Smooth muscle cell (in vitro differentiated cells): ENCODE data around the gene LIN52. TPM values are rescaled to one million over a fixed set of nuclear protein-coding genes. Genes with fewer than 3 reads are reported as not detected.

ENCODE experiments used
- DNase-seq: peaks from one replicate; lab custom pipeline; 2025; ENCODE audit not compliant: unreplicated experiment; lab: John Stamatoyannopoulos, UW
- H2AFZ ChIP-seq: fragments of 200-600 bp; sonication (generic); 2 replicates; pipeline ENCODE4 v1.6.0; 2016; ENCODE audit warnings: antibody characterized with exemption, low read depth, mild to moderate bottlenecking
- H3F3A ChIP-seq: fragments of 200-600 bp; sonication (generic); 2 replicates; pipeline ENCODE4 v1.6.0; 2017; ENCODE audit warnings: antibody characterized with exemption, low read depth
- H3K27ac ChIP-seq: fragments of 200-600 bp; sonication (generic); 2 replicates; pipeline ENCODE4 v1.5.1; 2016; ENCODE audit warnings: low read depth, mild to moderate bottlenecking
- H3K27me3 ChIP-seq: fragments of 200-600 bp; sonication (generic); 2 replicates; pipeline ENCODE4 v1.6.1; 2016; ENCODE audit warnings: low read depth, mild to moderate bottlenecking
- H3K36me3 ChIP-seq: fragments of 200-600 bp; sonication (generic); 2 replicates; pipeline ENCODE4 v1.5.1; 2016; ENCODE audit warnings: low read depth
- H3K4me1 ChIP-seq: fragments of 200-600 bp; sonication (generic); 2 replicates; pipeline ENCODE4 v1.5.1; 2016; ENCODE audit warnings: low read depth
- H3K4me2 ChIP-seq: fragments of 200-600 bp; sonication (generic); 2 replicates; pipeline ENCODE4 v1.6.0; 2016; ENCODE audit warnings: mild to moderate bottlenecking
- H3K4me3 ChIP-seq: fragments of 200-600 bp; sonication (generic); 2 replicates; pipeline ENCODE4 v1.5.1; 2016; ENCODE audit warnings: mild to moderate bottlenecking
- H3K79me2 ChIP-seq: fragments of 200-600 bp; sonication (generic); 2 replicates; pipeline ENCODE4 v1.6.0; 2016; ENCODE audit warnings: low read depth, mild to moderate bottlenecking
- H3K9ac ChIP-seq: fragments of 200-600 bp; sonication (generic); 2 replicates; pipeline ENCODE4 v1.6.0; 2016; ENCODE audit warnings: low read depth
- H3K9me3 ChIP-seq: fragments of 200-600 bp; sonication (generic); replicated peaks from 2 replicates; pipeline ENCODE4 v1.5.1; 2016; ENCODE audit warnings: low read depth
- H4K20me1 ChIP-seq: fragments of 200-600 bp; sonication (generic); 2 replicates; pipeline ENCODE4 v1.6.0; 2016; ENCODE audit warnings: low read depth
- WGBS: methylation state at CpG from one replicate; pipeline ENCODE4 v1.1.7; 2016; ENCODE audit warnings: low lambda C conversion rate; 5-methylcytosine and 5-hydroxymethylcytosine counted together
- polyA plus RNA-seq: library from polyadenylated mRNA; unstranded; fragments of >200 nt; fragmentation: Nextera tagmentation; extraction: Ambion mirVana; gene quantifications from 2 replicates; pipeline ENCODE4 v1.2.1, GENCODE V29; 2016
- total RNA-seq: library from RNA; depleted of rRNA; stranded (reverse); fragments of >200 nt; gene quantifications from 2 replicates; pipeline ENCODE4 v1.2.3, GENCODE V29; 2014
- TF ChIP-seq, protein P1 (sequence below): fragments of 200-600 bp; sonication (generic); IDR thresholded peaks from 2 replicates; pipeline ENCODE4 v1.5.1; 2017; ENCODE audit warnings: borderline replicate concordance, mild to moderate bottlenecking, antibody characterized with exemption; ENCODE audit not compliant: insufficient read depth, poor library complexity, severe bottlenecking

The LIN52 gene
- total and polyA plus RNA-seq, 2 experiments from 2014 or later: 16.1 to 17.8 TPM

DNA sequence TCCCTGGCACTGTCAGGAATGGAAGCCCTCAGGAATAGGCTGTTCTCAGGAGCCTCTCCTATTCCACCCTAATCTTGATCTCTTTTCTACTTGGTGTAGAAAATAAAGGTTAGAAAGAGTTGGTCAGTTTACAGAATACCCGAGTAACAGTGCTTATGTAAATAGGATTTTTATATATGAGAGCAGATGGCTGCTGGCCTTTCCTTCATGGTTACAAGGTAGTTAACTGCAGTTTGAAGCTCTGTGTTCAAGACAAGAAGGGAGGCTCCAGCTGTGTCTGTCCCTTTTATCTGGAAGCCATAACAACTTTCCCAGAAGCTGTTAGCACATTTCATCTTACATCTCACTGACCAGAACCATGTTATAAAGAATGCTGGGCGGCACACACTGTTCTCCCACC, 42.5 kb upstream of the LIN52 start:
- Histone ChIP-seq H4K20me1 (no peaks in the 10 kb centered on the region), H3K4me2 (no peak overlapping the region), H3K27ac (no peak overlapping the region), H3F3A (no peaks in the 10 kb centered on the region), H3K9ac (no peak overlapping the region), H3K9me3 (no peaks in the 10 kb centered on the region), H3K4me1 (no peaks in the 10 kb centered on the region), H3K27me3 (no peaks in the 10 kb centered on the region), H3K79me2 (no peaks in the 10 kb centered on the region), H2AFZ (no peak overlapping the region), H3K36me3 (no peaks in the 10 kb centered on the region), H3K4me3 (no peak overlapping the region)
- TF ChIP-seq, protein P1, sequence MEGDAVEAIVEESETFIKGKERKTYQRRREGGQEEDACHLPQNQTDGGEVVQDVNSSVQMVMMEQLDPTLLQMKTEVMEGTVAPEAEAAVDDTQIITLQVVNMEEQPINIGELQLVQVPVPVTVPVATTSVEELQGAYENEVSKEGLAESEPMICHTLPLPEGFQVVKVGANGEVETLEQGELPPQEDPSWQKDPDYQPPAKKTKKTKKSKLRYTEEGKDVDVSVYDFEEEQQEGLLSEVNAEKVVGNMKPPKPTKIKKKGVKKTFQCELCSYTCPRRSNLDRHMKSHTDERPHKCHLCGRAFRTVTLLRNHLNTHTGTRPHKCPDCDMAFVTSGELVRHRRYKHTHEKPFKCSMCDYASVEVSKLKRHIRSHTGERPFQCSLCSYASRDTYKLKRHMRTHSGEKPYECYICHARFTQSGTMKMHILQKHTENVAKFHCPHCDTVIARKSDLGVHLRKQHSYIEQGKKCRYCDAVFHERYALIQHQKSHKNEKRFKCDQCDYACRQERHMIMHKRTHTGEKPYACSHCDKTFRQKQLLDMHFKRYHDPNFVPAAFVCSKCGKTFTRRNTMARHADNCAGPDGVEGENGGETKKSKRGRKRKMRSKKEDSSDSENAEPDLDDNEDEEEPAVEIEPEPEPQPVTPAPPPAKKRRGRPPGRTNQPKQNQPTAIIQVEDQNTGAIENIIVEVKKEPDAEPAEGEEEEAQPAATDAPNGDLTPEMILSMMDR: no peak
- WGBS: 47% methylated on average over 2 of the region's 2 CpGs
- no peak for DNase-seq

DNA sequence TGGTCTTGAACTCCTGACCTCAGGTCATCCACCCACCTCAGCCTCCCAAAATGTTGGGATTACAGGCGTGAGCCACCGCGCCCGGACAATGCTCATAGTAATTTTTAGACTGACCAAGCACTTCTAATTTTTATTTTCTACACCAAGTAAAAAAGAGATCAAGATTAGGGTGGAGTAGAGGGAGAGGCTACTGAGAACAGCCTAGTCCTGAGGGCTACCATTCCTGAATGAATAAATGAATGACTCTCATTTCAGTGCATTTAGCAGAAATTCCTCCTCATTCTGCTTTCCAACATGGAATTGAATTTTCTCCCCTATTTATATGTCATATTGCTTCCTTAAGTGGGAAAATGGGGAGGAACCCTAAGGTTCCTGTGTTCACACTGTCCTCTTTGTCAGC, 39.2 kb upstream of the LIN52 start:
- Histone ChIP-seq H3K4me2 (no peak overlapping the region), H3K4me1 (no peaks in the 10 kb centered on the region), H3K4me3 (no peak overlapping the region), H4K20me1 (no peaks in the 10 kb centered on the region), H3K27ac (no peak overlapping the region), H3K36me3 (no peaks in the 10 kb centered on the region), H3K27me3 (no peaks in the 10 kb centered on the region), H2AFZ (no peak overlapping the region), H3F3A (no peaks in the 10 kb centered on the region), H3K9ac (no peak overlapping the region), H3K79me2 (no peaks in the 10 kb centered on the region), H3K9me3 (no peaks in the 10 kb centered on the region)
- no peak for DNase-seq
- 100% methylated on average over 4 of the region's 4 CpGs for WGBS
- TF ChIP-seq, protein P1: no peak

DNA sequence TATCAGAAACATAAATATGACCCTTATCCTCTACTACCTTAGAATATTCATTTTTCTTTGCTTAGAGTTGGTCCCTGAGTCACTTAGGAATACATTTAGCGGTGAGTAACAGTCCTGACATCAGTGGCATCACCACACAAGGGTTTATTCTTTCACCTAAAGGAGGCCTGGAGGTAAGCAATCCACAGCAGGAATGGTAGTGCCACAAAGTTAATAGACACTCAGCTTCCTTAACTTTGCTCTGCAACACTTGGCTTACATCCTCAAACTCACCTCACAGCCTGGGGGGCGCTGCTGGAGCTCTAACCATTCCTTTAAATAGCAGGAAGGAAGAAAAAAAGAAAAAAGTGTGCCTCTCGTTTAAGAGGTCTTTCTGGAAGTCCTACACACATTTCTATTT, 36.5 kb upstream of the LIN52 start:
- whole genome bisulfite sequencing: 40% methylated on average over 3 of the region's 3 CpGs
- no peak overlapping the region for H3K9ac ChIP-seq
- H2AFZ ChIP-seq: no peak overlapping the region
- H3K4me3 ChIP-seq: no peak overlapping the region
- no peak overlapping the region for H3K27ac ChIP-seq
- H3F3A ChIP-seq: no peaks in the 10 kb centered on the region
- H3K27me3 ChIP-seq: no peaks in the 10 kb centered on the region
- no peaks in the 10 kb centered on the region for H3K79me2 ChIP-seq
- no peaks in the 10 kb centered on the region for H4K20me1 ChIP-seq
- TF ChIP-seq, protein P1: no peak
- H3K36me3 ChIP-seq: no peaks in the 10 kb centered on the region
- no peaks in the 10 kb centered on the region for H3K4me1 ChIP-seq
- DNase-seq: no peak
- no peak overlapping the region for H3K4me2 ChIP-seq
- no peaks in the 10 kb centered on the region for H3K9me3 ChIP-seq

DNA sequence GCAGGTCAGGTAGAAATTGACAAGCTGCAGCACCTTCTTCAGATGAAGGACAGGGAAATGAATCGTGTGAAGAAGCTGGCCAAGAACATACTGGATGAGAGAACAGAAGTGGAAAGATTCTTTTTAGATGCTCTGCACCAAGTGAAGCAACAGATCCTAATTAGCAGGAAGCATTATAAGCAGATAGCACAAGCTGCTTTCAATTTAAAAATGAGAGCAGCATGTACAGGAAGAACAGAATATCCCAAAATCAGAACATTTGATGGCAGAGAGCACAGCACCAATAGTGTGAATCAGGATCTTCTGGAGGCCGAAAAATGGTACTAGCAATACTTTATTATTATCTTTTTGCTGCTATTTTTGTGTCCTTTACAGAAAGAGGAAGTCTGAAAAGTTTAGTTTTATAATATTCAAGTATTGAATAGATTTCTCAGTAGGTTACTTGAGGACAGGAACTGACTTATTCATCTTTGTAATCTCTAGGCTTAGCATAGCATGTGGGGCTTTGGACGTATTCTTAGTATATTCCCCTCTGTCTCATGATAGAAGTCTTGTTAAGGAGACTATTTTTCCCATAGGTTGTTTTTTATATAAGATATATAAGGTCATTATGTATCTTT, 34.8 kb upstream of the LIN52 start:
- Histone ChIP-seq H3K79me2 (no peaks in the 10 kb centered on the region), H3F3A (no peaks in the 10 kb centered on the region), H3K4me3 (no peak overlapping the region), H2AFZ (no peak overlapping the region), H3K9ac (no peak overlapping the region), H3K4me1 (no peaks in the 10 kb centered on the region), H3K4me2 (no peak overlapping the region), H3K27ac (no peak overlapping the region), H3K9me3 (no peaks in the 10 kb centered on the region), H4K20me1 (no peaks in the 10 kb centered on the region), H3K27me3 (no peaks in the 10 kb centered on the region), H3K36me3 (no peaks in the 10 kb centered on the region)
- DNase-seq: no peak
- 79% methylated on average over 3 of the region's 3 CpGs for WGBS
- TF ChIP-seq, protein P1: no peak
